Right hindlimb (tissue), 1 donor: ENCODE data around the gene GAB1.

Experiments used
- DNase-seq: peaks from one replicate; pipeline ENCODE4 v3.0.0-alpha.2; 2018

Gene GAB1

GRCh38 chr4:143336781-143337599, at the start of gene GAB1:
GAB1 (plus strand) TSS chr4:143336876; CDS start chr4:143337189, 313 bp downstream.
- peak; percentile 79 for DNase-seq

- no peak for DNase-seq
These were observed 49.1 kb upstream of the GAB1 start for GRCh38 chr4:143287572-143287923.

- DNase-seq, result no peak
These were observed 48.5 kb upstream of the GAB1 start for GRCh38 chr4:143288171-143288570.

GRCh38 chr4:143289370-143289769, 47.3 kb upstream of the GAB1 start:
- no peak for DNase-seq

GRCh38 chr4:143291314-143291713, 45.4 kb upstream of the GAB1 start:
- DNase-seq, result no peak

- DNase-seq, result no peak
These were observed 43.8 kb upstream of the GAB1 start for GRCh38 chr4:143292858-143293257.

GRCh38 chr4:143294310-143294709, 42.4 kb upstream of the GAB1 start:
- peak; percentile 83 for DNase-seq

GRCh38 chr4:143294710-143295275, 41.9 kb upstream of the GAB1 start:
- no peak for DNase-seq

- DNase-seq, result no peak
These were observed 40.1 kb upstream of the GAB1 start for GRCh38 chr4:143296397-143297067.

GRCh38 chr4:143300860-143301259, 35.8 kb upstream of the GAB1 start:
- no peak for DNase-seq

GRCh38 chr4:143302536-143302935, 34.1 kb upstream of the GAB1 start:
- DNase-seq, result peak; percentile 56

GRCh38 chr4:143306788-143307187, 29.9 kb upstream of the GAB1 start:
- no peak for DNase-seq

GRCh38 chr4:143307531-143307930, 29.1 kb upstream of the GAB1 start:
- no peak for DNase-seq

- no peak for DNase-seq
These were observed 28.3 kb upstream of the GAB1 start for GRCh38 chr4:143308377-143308776.

GRCh38 chr4:143311924-143312323, 24.8 kb upstream of the GAB1 start:
- DNase-seq, result no peak

GRCh38 chr4:143313521-143313920, 23.2 kb upstream of the GAB1 start:
- no peak for DNase-seq

GRCh38 chr4:143313996-143314395, 22.7 kb upstream of the GAB1 start:
- DNase-seq, result no peak

- DNase-seq, result no peak
These were observed 16.6 kb upstream of the GAB1 start for GRCh38 chr4:143320113-143320512.

- DNase-seq, result no peak
These were observed 9.9 kb upstream of the GAB1 start for GRCh38 chr4:143326735-143327134.

GRCh38 chr4:143329985-143330384, 6.7 kb upstream of the GAB1 start:
- no peak for DNase-seq

GRCh38 chr4:143335979-143336780, 496 bp upstream of the GAB1 start:
- peak; percentile 97 for DNase-seq

- DNase-seq, result peak; percentile 82
These were observed 1.1 kb downstream of the GAB1 start for GRCh38 chr4:143337600-143338287.

GRCh38 chr4:143338313-143338712, 1.6 kb downstream of the GAB1 start:
- DNase-seq, result no peak
